NK-92 (cell line): ENCODE measurements around the gene VLDLR.

Source experiments
- DNase-seq: peaks from one replicate; lab custom pipeline; 2025; ENCODE audit not compliant: unreplicated experiment; lab: John Stamatoyannopoulos, UW

The VLDLR gene

DNA sequence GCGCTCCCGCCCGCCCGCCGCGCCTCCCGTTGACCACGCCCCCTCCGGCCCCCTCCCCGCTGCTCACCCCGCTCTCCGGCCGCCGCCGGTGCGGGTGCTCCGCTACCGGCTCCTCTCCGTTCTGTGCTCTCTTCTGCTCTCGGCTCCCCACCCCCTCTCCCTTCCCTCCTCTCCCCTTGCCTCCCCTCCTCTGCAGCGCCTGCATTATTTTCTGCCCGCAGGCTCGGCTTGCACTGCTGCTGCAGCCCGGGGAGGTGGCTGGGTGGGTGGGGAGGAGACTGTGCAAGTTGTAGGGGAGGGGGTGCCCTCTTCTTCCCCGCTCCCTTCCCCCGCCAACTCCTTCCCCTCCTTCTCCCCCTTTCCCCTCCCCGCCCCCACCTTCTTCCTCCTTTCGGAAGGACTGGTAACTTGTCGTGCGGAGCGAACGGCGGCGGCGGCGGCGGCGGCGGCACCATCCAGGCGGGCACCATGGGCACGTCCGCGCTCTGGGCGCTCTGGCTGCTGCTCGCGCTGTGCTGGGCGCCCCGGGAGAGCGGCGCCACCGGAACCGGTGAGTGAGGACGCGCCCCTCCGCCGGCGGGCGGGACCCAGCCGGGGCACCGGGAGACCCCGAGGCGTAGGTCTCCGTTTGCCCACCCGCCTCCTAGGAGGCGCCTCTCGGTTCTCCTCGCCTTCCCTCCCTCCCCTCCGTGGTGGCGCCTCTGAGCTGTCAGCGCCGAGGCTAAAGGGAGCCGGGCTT is at the start of gene VLDLR:
Gene VLDLR, plus strand, starts transcription at position 66 of the 739 bp plus-strand sequence. Its CDS starts 403 bp downstream, at position 469.
- DNase-seq, result no peak

DNA sequence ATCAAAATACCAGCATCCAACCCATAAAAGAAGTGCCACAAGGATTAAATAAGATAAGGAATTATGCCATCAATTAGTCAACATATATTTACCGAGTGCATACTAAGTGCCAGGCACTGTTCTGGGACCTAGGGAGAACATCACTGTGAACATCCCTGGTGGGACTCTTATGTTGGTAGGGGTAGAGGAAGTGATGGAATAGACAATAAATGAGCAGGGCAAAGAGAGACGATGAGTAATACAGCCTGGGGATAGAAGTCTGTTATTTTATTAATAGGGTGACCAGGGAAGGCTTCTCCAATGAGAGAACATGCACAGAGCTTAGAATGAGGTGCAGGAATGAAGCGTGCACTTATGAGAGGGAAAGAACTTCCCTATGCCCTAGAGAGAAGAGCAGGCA is 47.4 kb upstream of the VLDLR start:
- DNase-seq, result no peak

DNA sequence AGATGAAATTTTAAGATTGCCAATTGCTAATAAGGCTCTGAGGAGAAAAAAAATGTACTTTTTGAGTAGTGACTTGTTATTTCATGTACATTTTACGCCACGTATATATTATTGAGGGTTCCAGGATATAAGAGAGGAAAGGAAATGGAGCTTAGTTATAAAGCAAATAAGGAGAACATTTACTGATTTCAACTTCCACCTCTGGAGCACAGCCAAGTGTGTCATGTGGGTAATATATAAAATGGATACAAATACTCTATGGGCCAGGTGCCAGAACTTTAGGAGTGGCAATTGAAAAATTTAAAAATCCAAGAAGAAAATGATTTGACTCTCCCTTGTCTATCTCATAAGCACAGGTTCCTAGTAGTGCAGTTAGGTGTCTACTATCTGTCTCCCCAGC is 45.0 kb upstream of the VLDLR start:
- no peak for DNase-seq

DNA sequence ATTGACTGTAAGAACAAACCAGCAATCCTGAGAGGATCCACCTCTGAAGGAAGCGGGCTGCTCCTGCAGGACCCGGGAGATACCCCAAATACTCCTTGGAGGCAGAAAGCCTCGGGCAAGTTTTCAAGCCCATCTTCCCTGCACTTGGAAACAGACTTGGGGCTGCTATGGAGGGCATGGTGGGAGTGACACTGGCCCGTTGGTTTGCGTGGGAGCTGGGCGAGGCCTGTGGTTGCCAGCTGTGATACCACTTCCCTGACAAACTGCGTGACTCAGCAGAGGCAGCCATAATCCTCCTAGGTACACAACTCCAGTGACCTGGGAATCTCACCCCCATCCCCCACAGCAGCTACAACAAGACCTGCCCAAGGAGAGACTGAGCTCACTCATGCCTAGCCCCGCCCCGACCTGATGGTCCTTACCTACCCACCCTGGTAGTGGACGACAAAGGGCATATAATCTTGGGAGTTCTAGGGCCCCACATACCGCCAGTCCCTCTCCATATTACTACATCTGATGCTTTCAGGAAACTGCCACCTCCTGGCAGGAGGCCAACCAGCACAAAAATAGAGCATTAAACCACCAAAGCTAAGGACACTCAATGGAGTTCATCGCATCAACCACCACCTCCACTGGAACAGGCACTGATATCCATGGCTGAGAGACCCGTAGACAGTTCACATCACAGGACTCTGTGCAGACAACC is 38.1 kb upstream of the VLDLR start:
- no peak for DNase-seq

DNA sequence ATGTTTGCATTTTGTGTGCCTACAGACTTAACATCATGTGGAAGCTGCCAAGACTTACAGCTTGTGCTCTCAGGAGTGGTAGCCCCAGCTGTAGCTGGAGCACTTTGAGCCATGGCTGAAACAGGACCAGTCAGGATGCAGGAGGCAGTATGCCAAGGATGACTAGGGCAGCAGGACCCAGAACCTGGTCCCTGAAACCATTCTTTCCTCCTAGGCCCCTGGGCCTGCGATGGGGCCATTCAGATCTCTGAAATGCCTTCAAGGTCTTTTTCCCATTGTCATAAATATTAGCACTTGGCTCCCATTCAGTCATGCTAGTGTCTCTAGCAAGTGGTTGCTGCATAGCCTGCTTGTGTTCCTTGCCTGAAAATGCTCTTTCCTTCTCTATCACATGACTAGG is 29.6 kb upstream of the VLDLR start:
- DNase-seq, result no peak

DNA sequence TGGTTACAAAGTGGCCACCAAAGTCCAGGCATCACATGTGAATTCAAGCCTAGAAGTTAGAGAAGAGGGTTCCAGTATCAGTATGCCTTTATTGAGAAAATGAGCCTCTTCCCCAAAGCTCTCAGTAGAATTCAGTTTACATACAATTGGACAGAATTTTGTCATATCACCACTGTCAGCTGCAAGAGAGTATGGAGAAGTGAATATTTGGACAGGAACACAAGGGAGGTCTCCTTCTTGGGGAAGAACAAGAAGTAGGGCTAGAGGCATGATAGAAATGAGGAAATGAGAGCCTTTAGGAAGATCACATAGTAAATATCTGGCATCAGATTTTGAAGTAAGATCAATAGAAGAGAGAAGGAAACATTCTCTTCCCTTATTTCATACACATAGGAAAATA is 27.8 kb upstream of the VLDLR start:
- DNase-seq, result no peak

DNA sequence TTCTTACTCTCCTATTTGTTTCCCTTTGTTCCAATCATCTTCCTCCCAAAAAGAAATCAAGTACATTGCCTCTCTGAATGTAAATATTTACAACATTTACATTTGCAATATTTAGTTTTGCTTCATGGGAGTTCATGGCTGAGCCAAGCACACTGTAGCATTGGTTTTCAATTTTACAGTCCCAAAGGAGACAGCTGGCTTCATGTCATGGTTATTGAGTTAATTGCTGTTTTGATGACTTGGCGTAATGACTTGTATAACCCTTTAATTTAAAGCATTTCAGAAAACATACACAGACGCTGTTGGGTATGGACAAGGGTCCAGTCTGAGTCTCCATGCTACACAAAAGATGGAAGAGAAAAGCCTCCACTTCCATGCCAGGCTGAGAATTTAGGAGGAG is 25.6 kb upstream of the VLDLR start:
- DNase-seq, result no peak

DNA sequence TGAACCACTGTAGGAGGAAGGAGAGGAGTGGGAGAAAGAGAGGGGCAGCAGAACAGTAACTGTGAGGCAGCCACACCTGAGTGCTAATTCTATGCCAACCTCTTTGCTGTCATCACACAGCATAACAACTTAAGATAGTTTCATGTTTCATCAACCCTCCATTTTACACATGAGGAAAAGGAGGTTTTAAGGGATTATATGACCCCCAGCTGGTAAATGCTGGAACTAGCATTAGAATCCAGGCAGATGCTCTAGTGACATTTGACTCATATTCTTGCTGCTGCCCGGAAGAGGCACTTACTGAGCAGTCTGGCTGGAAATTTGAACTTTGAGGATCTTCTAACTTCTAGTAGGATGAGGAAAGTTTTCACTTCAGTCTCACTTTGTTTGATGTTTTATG is 24.1 kb upstream of the VLDLR start:
- DNase-seq, result no peak

DNA sequence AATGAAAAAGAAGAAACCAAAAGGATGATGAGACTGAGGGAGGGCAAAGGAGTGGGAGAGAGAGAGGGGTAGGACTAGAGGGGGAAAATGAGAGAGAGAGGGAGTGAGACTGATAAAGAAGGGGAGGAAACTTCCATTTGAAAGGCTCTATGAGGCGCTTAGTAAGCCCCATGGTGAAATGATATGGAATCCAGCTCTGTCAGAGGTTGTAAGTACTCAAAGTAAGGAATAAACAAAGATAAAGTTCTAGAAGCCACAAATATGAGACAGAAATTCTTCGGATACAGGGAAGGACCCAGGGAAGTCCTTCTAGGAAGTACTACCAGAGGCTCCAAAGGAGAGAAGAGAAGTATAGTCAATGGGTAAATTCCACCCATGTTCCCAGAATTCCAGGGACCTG is 21.7 kb upstream of the VLDLR start:
- DNase-seq, result no peak

DNA sequence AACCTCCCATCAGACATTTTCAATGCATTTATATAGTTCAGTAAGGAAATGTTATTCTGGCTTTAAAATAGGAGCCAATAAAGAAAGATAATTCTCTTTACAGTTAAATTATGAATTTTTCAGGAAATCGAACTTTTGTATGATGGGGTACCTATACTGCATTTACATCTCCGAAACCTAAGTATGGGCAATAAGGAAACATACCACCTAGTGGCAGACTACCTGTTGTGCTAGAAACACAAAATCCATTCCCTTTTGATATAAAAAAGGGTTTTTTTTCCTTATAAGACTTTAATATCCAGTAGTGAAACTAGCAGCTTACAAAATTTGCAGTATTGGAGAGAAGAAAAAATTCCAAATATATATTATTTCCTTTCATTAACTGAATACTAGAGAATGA is 21.3 kb upstream of the VLDLR start:
- no peak for DNase-seq

DNA sequence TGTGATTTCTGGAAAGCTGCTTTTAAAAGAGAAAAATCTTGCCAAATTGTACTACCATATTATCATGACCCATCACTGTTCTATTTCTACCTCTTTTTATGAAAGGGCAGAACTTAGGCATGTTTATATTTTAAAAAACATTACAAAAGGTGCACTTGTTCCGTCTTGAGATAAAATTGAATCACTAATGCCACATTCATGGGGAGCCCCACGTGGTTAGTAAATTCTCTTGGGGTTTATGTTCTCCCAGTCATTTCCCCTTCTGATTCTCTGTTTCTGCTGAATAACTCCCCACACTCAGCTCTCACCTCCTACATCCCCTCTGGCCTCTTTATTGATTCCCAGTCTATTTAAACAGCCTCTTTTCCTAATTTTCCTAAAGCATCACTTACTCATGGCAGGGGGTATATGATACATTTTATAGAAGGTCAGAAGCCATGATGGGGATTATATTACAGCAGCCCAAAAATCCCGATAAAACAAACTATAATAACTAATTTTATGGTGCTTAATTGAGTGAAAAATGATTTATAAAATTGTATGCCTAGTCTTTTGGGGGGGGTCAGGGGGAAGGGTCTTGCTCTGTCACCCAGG is 19.7 kb upstream of the VLDLR start:
- DNase-seq, result no peak

DNA sequence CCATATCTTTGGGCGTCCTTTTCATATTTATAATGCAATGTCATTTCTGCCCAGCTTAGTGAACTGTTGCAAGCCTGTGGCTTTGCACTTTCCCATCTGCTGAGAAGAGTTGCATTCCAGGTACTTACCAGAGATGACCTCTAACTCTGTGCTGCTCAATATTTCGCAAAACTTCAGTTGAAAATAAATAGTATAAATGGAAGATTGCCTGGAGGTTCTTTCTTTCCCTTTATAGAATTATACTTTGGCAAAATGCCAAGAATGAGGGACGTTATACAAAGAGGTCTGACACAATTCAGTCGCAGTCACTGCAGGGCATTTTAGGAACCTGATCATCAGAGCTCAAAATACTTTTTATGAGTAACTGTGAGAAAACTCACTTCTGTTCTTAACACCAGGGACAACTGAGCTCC is 18.9 kb upstream of the VLDLR start:
- DNase-seq, result no peak

DNA sequence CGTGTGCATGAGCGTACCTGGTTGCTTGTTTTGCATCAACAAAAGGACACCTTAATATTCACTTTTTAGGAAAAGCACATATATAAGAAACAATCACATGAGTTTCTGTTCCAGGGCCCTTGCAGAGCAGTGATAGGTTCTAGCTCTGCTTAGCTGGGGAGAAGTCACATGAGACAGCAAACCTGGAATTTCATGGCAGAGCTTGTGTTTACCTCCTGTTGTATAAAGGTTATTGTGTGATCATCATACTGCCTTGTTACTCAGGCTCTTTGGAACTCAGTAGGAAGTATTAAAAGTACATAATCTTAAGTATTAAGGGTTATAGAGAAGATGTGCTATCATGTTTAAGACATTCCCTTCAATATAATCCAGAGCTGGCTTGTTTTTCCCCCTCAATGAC is 18.0 kb upstream of the VLDLR start:
- no peak for DNase-seq

DNA sequence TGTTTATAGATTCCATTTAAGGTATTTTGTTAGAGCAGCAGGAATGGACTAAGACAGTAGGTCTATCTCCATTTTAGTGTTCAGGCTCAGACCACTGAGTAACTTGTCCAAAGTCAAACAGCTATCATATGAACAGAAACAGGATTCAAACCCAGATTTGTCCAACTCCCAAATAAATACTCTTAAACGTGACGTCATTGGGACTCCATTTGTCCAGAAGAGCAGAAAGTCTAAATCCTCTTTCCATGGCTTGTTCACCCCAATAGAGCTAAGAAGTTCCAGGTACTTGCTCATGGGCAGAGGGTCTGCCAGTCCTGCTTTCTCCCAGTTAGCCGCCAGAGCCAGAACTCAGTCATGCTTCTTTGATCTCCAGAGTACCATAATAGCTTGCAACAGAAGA is 16.3 kb upstream of the VLDLR start:
- DNase-seq, result no peak

DNA sequence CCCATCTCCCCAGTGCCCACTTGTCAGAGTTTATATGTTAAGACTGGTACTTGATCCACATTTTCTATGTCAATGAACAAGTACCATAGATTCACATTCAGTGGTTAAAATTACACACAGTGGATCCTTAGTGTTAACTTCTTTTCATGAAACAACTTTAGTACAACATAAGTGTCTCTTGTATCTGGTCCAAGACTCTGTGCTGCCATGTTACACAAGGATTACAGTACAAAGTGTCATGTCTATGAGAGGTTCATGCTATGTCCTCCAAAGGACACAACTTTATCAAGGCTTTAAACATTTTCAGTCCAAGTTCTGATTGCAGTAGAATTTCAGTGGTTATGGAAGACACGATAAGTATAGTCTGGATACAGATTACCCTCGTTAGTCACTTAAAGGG is 13.3 kb upstream of the VLDLR start:
- DNase-seq, result no peak

DNA sequence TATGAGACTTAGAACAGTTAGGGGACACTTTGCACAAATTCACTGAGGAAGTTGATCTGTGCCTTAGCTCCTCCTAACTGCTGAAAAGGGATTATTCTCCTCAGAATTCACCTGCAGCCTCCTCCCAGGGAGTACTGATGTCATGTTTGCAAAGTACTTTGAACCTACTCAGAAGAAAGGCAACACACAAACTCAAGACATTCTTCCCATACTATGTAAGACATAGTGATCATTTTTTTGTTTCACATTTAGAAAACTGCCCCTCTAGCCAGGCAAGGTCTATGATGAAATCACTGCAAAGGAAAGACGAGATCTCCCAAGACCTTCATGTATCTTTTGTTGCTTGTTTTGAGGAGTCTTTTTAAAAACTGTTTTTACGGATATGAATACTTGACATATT is 10.6 kb upstream of the VLDLR start:
- DNase-seq, result no peak

DNA sequence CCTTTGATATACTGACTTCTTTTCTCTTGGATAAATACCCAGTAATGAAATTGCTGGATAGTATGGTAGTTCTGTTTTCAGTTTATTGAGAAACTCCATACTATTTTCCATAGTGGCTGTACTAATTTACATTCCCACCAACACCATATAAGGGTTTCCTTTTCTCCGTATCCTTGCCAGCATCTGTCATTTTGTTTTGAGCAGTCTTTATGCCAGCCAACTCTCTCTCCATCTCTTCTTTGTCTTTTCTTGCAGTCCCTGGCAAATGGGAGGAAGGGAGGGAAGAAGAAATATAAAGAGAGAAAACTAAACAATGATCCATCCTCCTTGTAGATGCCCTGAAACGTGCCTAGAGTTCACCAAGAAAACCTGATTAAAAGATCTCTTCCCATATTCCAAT is 9.6 kb upstream of the VLDLR start:
- DNase-seq, result no peak

DNA sequence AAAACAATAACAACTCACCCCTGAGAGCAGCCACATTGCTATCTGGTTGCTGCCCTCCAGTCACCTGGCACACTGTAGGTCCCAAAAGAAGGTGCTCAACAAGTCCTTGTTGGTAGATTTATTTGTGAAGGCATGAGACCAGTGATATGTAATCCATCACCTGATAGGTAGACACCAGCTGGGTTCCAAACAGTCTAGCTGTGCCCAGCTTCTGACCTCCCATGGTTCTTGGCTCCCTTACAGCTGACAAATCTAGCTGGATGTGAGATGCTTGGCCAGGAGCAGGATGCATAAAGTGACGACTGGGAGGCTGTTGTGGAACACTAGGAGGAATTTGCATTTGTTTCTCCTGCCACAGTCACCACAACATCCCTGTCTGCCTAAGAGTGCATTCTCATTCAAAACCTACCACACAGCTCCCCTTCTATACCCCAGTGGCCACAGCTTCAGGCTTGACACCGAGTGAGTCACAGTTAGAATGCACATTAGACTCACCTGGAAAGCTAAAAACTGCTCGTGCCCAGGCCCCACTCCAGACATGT is 7.8 kb upstream of the VLDLR start:
- no peak for DNase-seq

DNA sequence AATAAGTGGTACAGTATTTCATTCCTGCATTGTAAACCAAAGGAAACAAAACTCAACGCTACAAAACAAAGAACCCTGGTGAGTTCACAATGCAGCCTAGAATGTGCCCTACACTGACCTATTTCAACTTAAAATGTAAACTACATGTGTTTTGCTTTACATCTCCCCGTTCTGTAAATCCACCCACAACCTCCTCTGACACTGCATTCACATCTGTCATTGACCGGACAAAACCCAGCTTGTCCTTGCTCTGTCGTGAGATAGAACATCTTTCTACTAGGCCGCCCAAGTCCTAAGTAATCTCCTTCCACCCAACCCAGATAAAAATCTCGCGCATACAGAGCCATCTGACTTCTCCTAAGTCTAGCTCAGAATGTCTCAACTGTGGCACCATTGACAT is 6.1 kb upstream of the VLDLR start:
- no peak for DNase-seq

DNA sequence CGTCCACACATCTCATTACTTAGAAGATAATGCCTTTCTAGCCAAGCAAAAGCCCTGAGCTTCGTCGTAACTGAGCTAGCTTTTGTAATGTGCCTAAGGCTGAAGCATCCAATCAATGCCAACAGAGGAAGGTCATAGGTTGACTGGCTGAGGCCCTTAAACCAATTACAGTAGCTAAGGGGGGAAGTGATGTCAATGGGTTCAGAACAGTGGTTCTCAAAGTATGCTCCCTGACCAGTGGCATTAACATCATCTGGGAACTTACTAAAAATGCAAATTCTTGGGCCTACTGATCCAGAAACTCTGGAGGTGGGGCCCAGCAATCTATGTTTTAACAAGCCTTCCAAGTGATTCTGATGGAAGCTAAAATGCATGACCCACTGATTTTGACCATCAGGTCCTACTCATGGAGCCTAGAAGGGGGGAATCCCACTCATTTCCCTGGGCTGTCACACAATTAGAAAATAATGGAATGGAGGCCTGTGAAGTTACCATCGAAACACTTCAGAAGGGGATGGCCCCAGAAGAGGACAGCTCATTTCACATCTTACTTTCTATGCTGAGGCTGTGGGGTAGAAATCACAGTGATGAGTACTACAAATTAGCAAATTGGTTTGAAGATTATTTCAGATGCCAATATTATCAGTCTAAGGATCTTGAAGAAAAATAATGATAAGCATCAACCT is 4.8 kb upstream of the VLDLR start:
- no peak for DNase-seq

DNA sequence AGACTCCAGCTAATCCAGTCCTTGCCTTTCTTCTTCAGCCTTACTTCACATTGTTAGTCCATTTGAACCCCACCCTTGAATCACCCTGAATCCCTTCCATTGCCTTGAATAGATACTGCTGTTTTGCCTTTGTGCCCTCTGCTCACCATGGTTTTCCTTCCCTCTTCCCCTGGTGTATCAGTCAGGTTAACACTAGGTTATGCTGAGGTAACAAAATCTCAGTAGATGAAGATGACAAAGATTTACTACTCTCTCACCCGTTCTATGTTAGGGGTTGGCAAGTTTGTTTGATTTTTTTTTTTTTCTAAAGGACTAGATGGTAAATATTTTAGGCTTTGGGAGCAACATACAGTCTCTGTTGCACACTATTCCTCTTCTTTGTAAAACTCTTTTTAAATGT is 3.3 kb upstream of the VLDLR start:
- DNase-seq, result no peak
